K562 (cell line): ENCODE data around the gene CAPN3. TPM values are rescaled to one million over a fixed set of nuclear protein-coding genes. Genes with fewer than 3 reads are reported as not detected.
A peak's percentile ranks its signal among the peaks of the same experiment; 100 is the strongest.

Experiments
- ARID1B ChIP-seq: fragments of 450-650 bp; IDR thresholded peaks from 2 replicates; pipeline ENCODE4 v1.6.1; 2016; ENCODE audit warnings: antibody characterized with exemption, mild to moderate bottlenecking, inconsistent platforms
- BACH1 ChIP-seq: fragments of 200-800 bp; sonication (Bioruptor generic); IDR thresholded peaks from 2 replicates; pipeline ENCODE4 v1.6.1; 2016; ENCODE audit warnings: missing genetic modification characterization, missing compliant biosample characterization
- JUND ChIP-seq, 2 experiments: IDR thresholded peaks; 2 replicates in 1 of 2; 3 replicates in 1 of 2; pipeline ENCODE4 v1.6.1; 2011; ENCODE audit warnings: borderline replicate concordance in 2 of 2, low read depth in 2 of 2, low read length in 2 of 2, improper control_type of control experiment in 1 of 2, missing biosample characterization in 1 of 2, missing genetic modification characterization in 1 of 2, missing genetic modification reagents in 1 of 2
- KLF6 ChIP-seq: fragments of 250-450 bp; sonication (Bioruptor Pico); IDR thresholded peaks from 2 replicates; pipeline ENCODE4 v1.4.0; 2020; ENCODE audit warnings: mild to moderate bottlenecking, moderate library complexity, borderline replicate concordance
- MAFF ChIP-seq: IDR thresholded peaks from 2 replicates; pipeline ENCODE4 v1.6.1; 2012; ENCODE audit warnings: low read length, improper control_type of control experiment
- MAFG ChIP-seq: fragments of 450-650 bp; conservative IDR thresholded peaks from 2 replicates; pipeline ENCODE4 v1.6.1; 2016; ENCODE audit warnings: missing genetic modification characterization, missing compliant biosample characterization
- NFE2 ChIP-seq: IDR thresholded peaks from 2 replicates; pipeline ENCODE4 v1.6.1; 2014; ENCODE audit warnings: antibody characterized with exemption, low read depth
- NFYB ChIP-seq: IDR thresholded peaks from 2 replicates; pipeline ENCODE4 v1.6.1; 2011; ENCODE audit warnings: mild to moderate bottlenecking, moderate library complexity; ENCODE audit not compliant: insufficient read length; ENCODE audit errors: extremely low read depth
- NR4A1 ChIP-seq, 2 experiments: fragments of 250-450 bp in 1 of 2; fragments of 450-650 bp in 1 of 2; sonication (Bioruptor Pico) in 1 of 2; IDR thresholded peaks; 2 replicates each; pipeline versions ENCODE4 v1.4.0 to v1.6.1; 2016 to 2020; ENCODE audit warnings: mild to moderate bottlenecking in 2 of 2, missing compliant biosample characterization in 1 of 2, missing genetic modification characterization in 1 of 2, moderate library complexity in 1 of 2
- RBM25 ChIP-seq: fragments of 200-400 bp; formaldehyde crosslinking; IDR thresholded peaks from 2 replicates; pipeline ENCODE4 v1.6.1; 2018; ENCODE audit warnings: low read length, low read depth, moderate library complexity; ENCODE audit not compliant: severe bottlenecking
- TRIM24 ChIP-seq, 2 experiments: fragments of 450-650 bp; IDR thresholded peaks; 2 replicates each; pipeline ENCODE4 v1.6.1; 2016
- polyA plus RNA-seq, 8 experiments: library from polyadenylated mRNA; depleted of rRNA in 4 of 8; stranded (reverse) in 5 of 8; unstranded in 3 of 8; fragments of >200 nt; fragmentation: Nextera tagmentation in 2 of 8; fragmentation: Illumina TruSeq in 1 of 8; extraction: Ambion mirVana in 2 of 8; extraction: Trizol in 1 of 8; gene quantifications; 2 replicates each; pipeline versions ENCODE4 v1.2.1 to v1.2.3, GENCODE V29; 2011 to 2014; ENCODE audit warnings: inconsistent platforms in 1 of 8, missing spikeins in 1 of 8
- total RNA-seq, 7 experiments: library from RNA; depleted of rRNA in 6 of 7; stranded (reverse); fragments of >200 nt in 6 of 7; fragmentation: Illumina TruSeq in 2 of 7; extraction: Trizol in 2 of 7; gene quantifications; 2 replicates each; pipeline versions ENCODE4 v1.2.1 to v1.2.3, GENCODE V29; 2011 to 2021; ENCODE audit warnings: low replicate concordance in 1 of 7
- TF ChIP-seq, protein P1 (sequence below), 2 experiments: fragments of 450-650 bp; formaldehyde crosslinking in 1 of 2; IDR thresholded peaks; 2 replicates each; pipeline versions ENCODE4 v1.4.0 to v1.6.1; 2014 to 2020; ENCODE audit warnings: mild to moderate bottlenecking in 2 of 2, borderline replicate concordance in 1 of 2, low read depth in 1 of 2
- TF ChIP-seq, protein P2 (sequence below): IDR thresholded peaks from 2 replicates; pipeline ENCODE4 v1.6.1; 2012; ENCODE audit warnings: low read depth, low read length, improper control_type of control experiment, borderline replicate concordance
- TF ChIP-seq, protein P3 (sequence below): sonication (generic); formaldehyde crosslinking; IDR thresholded peaks from 2 replicates; pipeline ENCODE4 v1.5.0; 2020; ENCODE audit warnings: missing genetic modification reagents

Gene CAPN3
- total and polyA plus RNA-seq, 9 of the 15 experiments (the other 6 are each of a cell fraction or from before 2014, with no cell fraction given) = 0.03 to 0.34 (median 0.20) TPM; not detected in 2

DNA sequence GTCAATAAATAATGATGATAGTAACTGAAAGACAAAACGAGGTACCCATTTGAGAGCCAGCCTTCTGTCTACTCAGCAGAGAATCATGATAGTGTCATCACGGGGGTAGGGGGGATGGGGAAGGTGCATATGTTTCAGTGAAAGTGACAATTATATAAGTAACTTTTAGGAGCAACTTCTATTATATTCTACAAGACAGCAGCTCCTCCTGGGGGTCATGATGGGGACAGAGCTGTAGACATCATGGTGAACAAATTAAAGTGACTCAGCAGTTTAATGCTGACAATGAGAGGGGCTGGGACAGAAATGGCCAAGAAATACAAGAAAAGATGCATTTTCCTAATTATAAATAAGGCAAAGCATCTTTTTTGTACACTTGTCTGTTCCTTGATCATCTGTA lies 11.8 kb downstream of the CAPN3 start (continued):
- TF ChIP-seq, protein P1, sequence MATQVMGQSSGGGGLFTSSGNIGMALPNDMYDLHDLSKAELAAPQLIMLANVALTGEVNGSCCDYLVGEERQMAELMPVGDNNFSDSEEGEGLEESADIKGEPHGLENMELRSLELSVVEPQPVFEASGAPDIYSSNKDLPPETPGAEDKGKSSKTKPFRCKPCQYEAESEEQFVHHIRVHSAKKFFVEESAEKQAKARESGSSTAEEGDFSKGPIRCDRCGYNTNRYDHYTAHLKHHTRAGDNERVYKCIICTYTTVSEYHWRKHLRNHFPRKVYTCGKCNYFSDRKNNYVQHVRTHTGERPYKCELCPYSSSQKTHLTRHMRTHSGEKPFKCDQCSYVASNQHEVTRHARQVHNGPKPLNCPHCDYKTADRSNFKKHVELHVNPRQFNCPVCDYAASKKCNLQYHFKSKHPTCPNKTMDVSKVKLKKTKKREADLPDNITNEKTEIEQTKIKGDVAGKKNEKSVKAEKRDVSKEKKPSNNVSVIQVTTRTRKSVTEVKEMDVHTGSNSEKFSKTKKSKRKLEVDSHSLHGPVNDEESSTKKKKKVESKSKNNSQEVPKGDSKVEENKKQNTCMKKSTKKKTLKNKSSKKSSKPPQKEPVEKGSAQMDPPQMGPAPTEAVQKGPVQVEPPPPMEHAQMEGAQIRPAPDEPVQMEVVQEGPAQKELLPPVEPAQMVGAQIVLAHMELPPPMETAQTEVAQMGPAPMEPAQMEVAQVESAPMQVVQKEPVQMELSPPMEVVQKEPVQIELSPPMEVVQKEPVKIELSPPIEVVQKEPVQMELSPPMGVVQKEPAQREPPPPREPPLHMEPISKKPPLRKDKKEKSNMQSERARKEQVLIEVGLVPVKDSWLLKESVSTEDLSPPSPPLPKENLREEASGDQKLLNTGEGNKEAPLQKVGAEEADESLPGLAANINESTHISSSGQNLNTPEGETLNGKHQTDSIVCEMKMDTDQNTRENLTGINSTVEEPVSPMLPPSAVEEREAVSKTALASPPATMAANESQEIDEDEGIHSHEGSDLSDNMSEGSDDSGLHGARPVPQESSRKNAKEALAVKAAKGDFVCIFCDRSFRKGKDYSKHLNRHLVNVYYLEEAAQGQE (IDR thresholded peaks at IDR 0.05; ENCODE audit: borderline replicate concordance) = peak; percentile 37; the same call in 1 of the 2 replicates
- TF ChIP-seq, protein P1 (CRISPR knock-in tag; IDR thresholded peaks at IDR 0.05; ENCODE audit: low read depth) = no peak
- TF ChIP-seq TRIM24 (IDR thresholded peaks at IDR 0.05) (peak in 1 of 2 experiments; percentile 38; a peak in 1 of 4 replicates), KLF6 (CRISPR knock-in tag) (no peak), NR4A1 (CRISPR knock-in tag; IDR thresholded peaks at IDR 0.05) (no peak), NR4A1 (tag; IDR thresholded peaks at IDR 0.05) (no peak), NFYB (no peak), BACH1 (tag) (peak; percentile 90), NFE2 (peak; percentile 96), JUND (IDR thresholded peaks at IDR 0.05; ENCODE audit: borderline replicate concordance, low read depth, low read length) (0 out of 2 replicates have a peak, but pooled peaks have one; percentile 31), JUND (tag; IDR thresholded peaks at IDR 0.05; ENCODE audit: borderline replicate concordance, low read depth, low read length) (no peak), MAFG (tag) (peak; percentile 98), ARID1B (0 out of 2 replicates have a peak, but pooled peaks have one; percentile 27), MAFF (peak; percentile 97), RBM25 (peak; percentile 59)
- TF ChIP-seq, protein P2, sequence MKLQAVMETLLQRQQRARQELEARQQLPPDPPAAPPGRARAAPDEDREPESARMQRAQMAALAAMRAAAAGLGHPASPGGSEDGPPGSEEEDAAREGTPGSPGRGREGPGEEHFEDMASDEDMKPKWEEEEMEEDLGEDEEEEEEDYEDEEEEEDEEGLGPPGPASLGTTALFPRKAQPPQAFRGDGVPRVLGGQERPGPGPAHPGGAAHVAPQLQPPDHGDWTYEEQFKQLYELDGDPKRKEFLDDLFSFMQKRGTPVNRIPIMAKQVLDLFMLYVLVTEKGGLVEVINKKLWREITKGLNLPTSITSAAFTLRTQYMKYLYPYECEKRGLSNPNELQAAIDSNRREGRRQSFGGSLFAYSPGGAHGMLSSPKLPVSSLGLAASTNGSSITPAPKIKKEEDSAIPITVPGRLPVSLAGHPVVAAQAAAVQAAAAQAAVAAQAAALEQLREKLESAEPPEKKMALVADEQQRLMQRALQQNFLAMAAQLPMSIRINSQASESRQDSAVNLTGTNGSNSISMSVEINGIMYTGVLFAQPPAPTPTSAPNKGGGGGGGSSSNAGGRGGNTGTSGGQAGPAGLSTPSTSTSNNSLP = 0 out of 2 replicates have a peak, but pooled peaks have one; percentile 36
- TF ChIP-seq, protein P3, sequence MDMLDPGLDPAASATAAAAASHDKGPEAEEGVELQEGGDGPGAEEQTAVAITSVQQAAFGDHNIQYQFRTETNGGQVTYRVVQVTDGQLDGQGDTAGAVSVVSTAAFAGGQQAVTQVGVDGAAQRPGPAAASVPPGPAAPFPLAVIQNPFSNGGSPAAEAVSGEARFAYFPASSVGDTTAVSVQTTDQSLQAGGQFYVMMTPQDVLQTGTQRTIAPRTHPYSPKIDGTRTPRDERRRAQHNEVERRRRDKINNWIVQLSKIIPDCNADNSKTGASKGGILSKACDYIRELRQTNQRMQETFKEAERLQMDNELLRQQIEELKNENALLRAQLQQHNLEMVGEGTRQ (CRISPR knock-in tag) = no peak
